Measurements from ENCODE around the gene CACNA1B.

Gene CACNA1B

GRCh38 chr9:138053321-138053868, 175.8 kb downstream of the CACNA1B start:
- DNase-seq (ENCODE audit: low read depth) = no peak

- DNase-seq (ENCODE audit: low read depth) = no peak
Observed at GRCh38 chr9:138053996-138054752, 176.6 kb downstream of the CACNA1B start.

- no peak for DNase-seq (ENCODE audit: low read depth)
Observed at GRCh38 chr9:138057726-138058125, 180.1 kb downstream of the CACNA1B start.

- DNase-seq (ENCODE audit: low read depth) = no peak
Observed at GRCh38 chr9:138058181-138058580, 180.6 kb downstream of the CACNA1B start.

- DNase-seq (ENCODE audit: low read depth) = no peak
Observed at GRCh38 chr9:138059196-138059595, 181.6 kb downstream of the CACNA1B start.

- DNase-seq (ENCODE audit: low read depth) = no peak
Observed at GRCh38 chr9:138060365-138060764, 182.8 kb downstream of the CACNA1B start.

GRCh38 chr9:138060881-138061280, 183.3 kb downstream of the CACNA1B start:
- DNase-seq (ENCODE audit: low read depth) = no peak

- no peak for DNase-seq (ENCODE audit: low read depth)
Observed at GRCh38 chr9:138061631-138062030, 184.0 kb downstream of the CACNA1B start.

GRCh38 chr9:138062196-138062595, 184.6 kb downstream of the CACNA1B start:
- no peak for DNase-seq (ENCODE audit: low read depth)

GRCh38 chr9:138063033-138063432, 185.5 kb downstream of the CACNA1B start:
- DNase-seq (ENCODE audit: low read depth) = no peak

GRCh38 chr9:138063785-138064184, 186.2 kb downstream of the CACNA1B start:
- DNase-seq (ENCODE audit: low read depth) = no peak

- DNase-seq (ENCODE audit: low read depth) = no peak
Observed at GRCh38 chr9:138064547-138064946, 187.0 kb downstream of the CACNA1B start.

- DNase-seq (ENCODE audit: low read depth) = no peak
Observed at GRCh38 chr9:138065287-138065686, 187.7 kb downstream of the CACNA1B start.

- DNase-seq (ENCODE audit: low read depth) = no peak
Observed at GRCh38 chr9:138066049-138066448, 188.5 kb downstream of the CACNA1B start.

- DNase-seq (ENCODE audit: low read depth) = no peak
Observed at GRCh38 chr9:138067613-138068367, 190.2 kb downstream of the CACNA1B start.

GRCh38 chr9:138068601-138069035, 191.0 kb downstream of the CACNA1B start:
- DNase-seq (ENCODE audit: low read depth) = no peak

GRCh38 chr9:138069731-138070456, 192.3 kb downstream of the CACNA1B start:
- DNase-seq (ENCODE audit: low read depth) = no peak

GRCh38 chr9:138070815-138071214, 193.2 kb downstream of the CACNA1B start:
- DNase-seq (ENCODE audit: low read depth) = no peak

- no peak for DNase-seq (ENCODE audit: low read depth)
Observed at GRCh38 chr9:138071292-138071691, 193.7 kb downstream of the CACNA1B start.

- DNase-seq (ENCODE audit: low read depth) = no peak
Observed at GRCh38 chr9:138071731-138072130, 194.1 kb downstream of the CACNA1B start.

GRCh38 chr9:138072161-138072842, 194.7 kb downstream of the CACNA1B start:
- DNase-seq (ENCODE audit: low read depth) = no peak

GRCh38 chr9:138072897-138073296, 195.3 kb downstream of the CACNA1B start:
- no peak for DNase-seq (ENCODE audit: low read depth)

Data from stimulated activated CD8-positive, alpha-beta memory T cell treated with anti-CD3 and anti-CD28 coated beads, Interleukin-15, amount 100 ng/mL, for 1 hour (primary cell).